Measurements from ENCODE around the gene SMAD7. TPM values are rescaled to one million over a fixed set of nuclear protein-coding genes. Genes with fewer than 3 reads are reported as not detected.

Gene SMAD7
- total RNA-seq, 1 donor from 2014 or later: 77.6 TPM

- H3K27ac Mint-ChIP-seq: peak overlapping the region; percentile 94
- H3K27me3 Mint-ChIP-seq (ENCODE audit: low read depth): no peaks in the 10 kb centered on the region
- no peaks in the 10 kb centered on the region for H3K9me3 Mint-ChIP-seq
- H3K36me3 Mint-ChIP-seq: peaks cover 2% of the 10 kb centered on the region
- peaks cover 58% of the 10 kb centered on the region for H3K4me1 Mint-ChIP-seq
- TF ChIP-seq CTCF (IDR thresholded peaks at IDR 0.05; ENCODE audit: unreplicated experiment): no peak
- no peak overlapping the region for H3K4me3 Mint-ChIP-seq
- DNase-seq (ENCODE audit: low spot score in 2 of 2, unreplicated experiment in 2 of 2): no peak
Observed at GRCh38 chr18:48893608-48894600, 56.9 kb downstream of the SMAD7 start.

- H3K27ac Mint-ChIP-seq: peak overlapping the region; percentile 94
- no peaks in the 10 kb centered on the region for H3K36me3 Mint-ChIP-seq
- peaks cover 62% of the 10 kb centered on the region for H3K4me1 Mint-ChIP-seq
- H3K4me3 Mint-ChIP-seq: no peak overlapping the region
- no peak for DNase-seq (ENCODE audit: low spot score in 2 of 2, unreplicated experiment in 2 of 2)
- TF ChIP-seq CTCF (IDR thresholded peaks at IDR 0.05; ENCODE audit: unreplicated experiment): no peak
- no peaks in the 10 kb centered on the region for H3K27me3 Mint-ChIP-seq (ENCODE audit: low read depth)
- H3K9me3 Mint-ChIP-seq: no peaks in the 10 kb centered on the region
Observed at GRCh38 chr18:48893061-48893607, 57.6 kb downstream of the SMAD7 start.

GRCh38 chr18:48892146-48892855, 58.5 kb downstream of the SMAD7 start:
- TF ChIP-seq CTCF (IDR thresholded peaks at IDR 0.05; ENCODE audit: unreplicated experiment): no peak
- Mint-ChIP-seq H3K4me1 (peaks cover 68% of the 10 kb centered on the region), H3K27me3 (ENCODE audit: low read depth) (no peaks in the 10 kb centered on the region), H3K36me3 (no peaks in the 10 kb centered on the region), H3K9me3 (no peaks in the 10 kb centered on the region), H3K27ac (peak overlapping the region; percentile 94), H3K4me3 (no peak overlapping the region)
- DNase-seq (ENCODE audit: low spot score in 2 of 2, unreplicated experiment in 2 of 2): no peak

- Mint-ChIP-seq H3K4me3 (no peak overlapping the region), H3K27me3 (ENCODE audit: low read depth) (no peaks in the 10 kb centered on the region), H3K27ac (no peak overlapping the region), H3K9me3 (no peaks in the 10 kb centered on the region), H3K36me3 (no peaks in the 10 kb centered on the region), H3K4me1 (peaks cover 64% of the 10 kb centered on the region)
- no peak for DNase-seq (ENCODE audit: low spot score in 2 of 2, unreplicated experiment in 2 of 2)
- TF ChIP-seq CTCF (IDR thresholded peaks at IDR 0.05; ENCODE audit: unreplicated experiment): no peak
Observed at GRCh38 chr18:48891721-48892120, 59.0 kb downstream of the SMAD7 start.

- H3K4me1 Mint-ChIP-seq: peaks cover 66% of the 10 kb centered on the region
- no peaks in the 10 kb centered on the region for H3K9me3 Mint-ChIP-seq
- no peaks in the 10 kb centered on the region for H3K27me3 Mint-ChIP-seq (ENCODE audit: low read depth)
- H3K36me3 Mint-ChIP-seq: no peaks in the 10 kb centered on the region
- H3K27ac Mint-ChIP-seq: peak overlapping the region; percentile 79
- H3K4me3 Mint-ChIP-seq: no peak overlapping the region
- DNase-seq (ENCODE audit: low spot score in 2 of 2, unreplicated experiment in 2 of 2): no peak
- TF ChIP-seq CTCF (IDR thresholded peaks at IDR 0.05; ENCODE audit: unreplicated experiment): no peak
Observed at GRCh38 chr18:48889981-48890762, 60.6 kb downstream of the SMAD7 start.

Data from mesothelial cell of epicardium (in vitro differentiated cells).